ENCODE measurements around the gene SOCS2. TPM values are rescaled to one million over a fixed set of nuclear protein-coding genes. Genes with fewer than 3 reads are reported as not detected.

Gene SOCS2
- total RNA-seq, 1 experiment from 2014 or later = 57.2 TPM

GRCh38 chr12:93591137-93591868, 18.8 kb downstream of the SOCS2 start:
- H3K4me3 Mint-ChIP-seq = peak overlapping the region; percentile 83 to 84
- no peaks in the 10 kb centered on the region for H3K9me3 Mint-ChIP-seq
- no peak overlapping the region for H3K4ac ChIP-seq (ENCODE audit: low read depth, low read length)
- no peak overlapping the region for H3K23ac ChIP-seq (ENCODE audit: insufficient read length, low read depth, low read length)
- WGBS (ENCODE audit: extremely low coverage, insufficient read length, low lambda C conversion rate) = no CpG with 5 or more reads among the region's 37 CpGs
- H4K20me1 ChIP-seq (ENCODE audit: control insufficient read depth, insufficient read depth, insufficient read length) = no peaks in the 10 kb centered on the region
- H3K36me3 Mint-ChIP-seq (ENCODE audit: insufficient read depth in 1 of 3, low read depth in 3 of 3) = no peaks in the 10 kb centered on the region; a peak in 1 of 7 replicates
- H3K27me3 Mint-ChIP-seq (ENCODE audit: low read depth) = peaks cover 7% of the 10 kb centered on the region
- H3K27ac Mint-ChIP-seq = peak overlapping the region; percentile 5 to 95 (median 88); a peak in 5 of 7 replicates
- H3K4me2 ChIP-seq (ENCODE audit: insufficient read depth, insufficient read length, low read length) = peak overlapping the region; percentile 89
- no peak overlapping the region for H2BK15ac ChIP-seq (ENCODE audit: low read depth, low read length)
- H3K27ac ChIP-seq (ENCODE audit: insufficient read length, low read depth, low read length) = no peak overlapping the region
- no peak overlapping the region for H4K5ac ChIP-seq (ENCODE audit: insufficient read length, low read depth, low read length)
- no peak overlapping the region for H4K91ac ChIP-seq (ENCODE audit: insufficient read length, low read depth, low read length)
- no peak overlapping the region for H4K8ac ChIP-seq (replicated peaks; ENCODE audit: insufficient read length, low read depth, low read length)
- no peaks in the 10 kb centered on the region for H3K27me3 ChIP-seq (ENCODE audit: insufficient read depth, low read length)
- H3K9ac ChIP-seq (ENCODE audit: extremely low read depth, insufficient read length, low read length) = peak overlapping the region; percentile 61
- no peak for TF ChIP-seq CTCF (conservative IDR thresholded peaks at IDR 0.05)
- no peak overlapping the region for H2AK5ac ChIP-seq (ENCODE audit: insufficient read length, low read length)
- H3K56ac ChIP-seq (ENCODE audit: insufficient read length, low read depth, low read length) = no peak overlapping the region
- H2BK20ac ChIP-seq (ENCODE audit: low read depth, low read length, poor library complexity, severe bottlenecking) = no peak overlapping the region
- H3K9me3 ChIP-seq (ENCODE audit: control insufficient read depth, low read depth, low read length) = no peaks in the 10 kb centered on the region
- H3K79me1 ChIP-seq (ENCODE audit: insufficient read depth, low read depth, low read length, poor library complexity, severe bottlenecking) = no peaks in the 10 kb centered on the region
- peak overlapping the region; percentile 9 for H2AFZ ChIP-seq (ENCODE audit: low read length)
- peak; percentile 67 for DNase-seq
- H3K23me2 ChIP-seq (ENCODE audit: insufficient read length, low read depth, low read length, poor library complexity, severe bottlenecking) = peaks cover 5% of the 10 kb centered on the region
- H3K79me2 ChIP-seq (ENCODE audit: insufficient read depth, low read length) = no peaks in the 10 kb centered on the region
- peak overlapping the region; percentile 42 for H3K14ac ChIP-seq (ENCODE audit: insufficient read depth, low read length)
- no peak overlapping the region for H3T11ph ChIP-seq (ENCODE audit: low read length)
- H2BK120ac ChIP-seq (ENCODE audit: low read depth, low read length, poor library complexity, severe bottlenecking) = no peak overlapping the region
- no peaks in the 10 kb centered on the region; the same call in 1 of the 2 replicates for H3K4me1 ChIP-seq (ENCODE audit: insufficient read depth, low read length)
- H3K18ac ChIP-seq (ENCODE audit: insufficient read length, low read depth, low read length) = peak overlapping the region; percentile 68
- no peak overlapping the region for H2BK12ac ChIP-seq (ENCODE audit: insufficient read length, low read depth, low read length)
- peaks cover 41 to 42% of the 10 kb centered on the region in 2 experiments for H3K4me1 Mint-ChIP-seq
- H2BK5ac ChIP-seq (ENCODE audit: insufficient read length, low read length) = no peak overlapping the region

All from H9 (cell line).